HCT116 (cell line): ENCODE data around the gene VAV2.

Experiments used
- EGR1 ChIP-seq: IDR thresholded peaks from 2 replicates; pipeline ENCODE4 v1.6.1; 2012; ENCODE audit warnings: low read depth
- POLR2A ChIP-seq: IDR thresholded peaks from 2 replicates; pipeline ENCODE4 v1.7.0; 2011; ENCODE audit warnings: borderline replicate concordance; ENCODE audit not compliant: insufficient read depth, insufficient read length; ENCODE audit errors: extremely low read depth
- POLR2AphosphoS5 ChIP-seq: IDR thresholded peaks from 2 replicates; pipeline ENCODE4 v1.6.1; 2011; ENCODE audit warnings: mild to moderate bottlenecking, low read depth, low read length, moderate library complexity
- SP1 ChIP-seq: IDR thresholded peaks from 2 replicates; pipeline ENCODE4 v1.6.1; 2012; ENCODE audit warnings: low read depth
- ZNF274 ChIP-seq: fragments of 200-500 bp; sonication (Bioruptor generic); IDR thresholded peaks from 2 replicates; pipeline ENCODE4 v1.6.1; 2014; ENCODE audit warnings: mild to moderate bottlenecking, low read depth, low read length, inconsistent platforms
- TF ChIP-seq, protein P1 (sequence below), 3 experiments: fragments of 200-600 bp in 1 of 3; sonication (generic) in 1 of 3; IDR thresholded peaks in 2 of 3; conservative IDR thresholded peaks in 1 of 3; 2 replicates each; pipeline ENCODE4 v1.5.1; 2012 to 2017; ENCODE audit warnings: low read depth in 2 of 3, low read length in 2 of 3, antibody characterized with exemption in 1 of 3, borderline replicate concordance in 1 of 3, control low read depth in 1 of 3, mild to moderate bottlenecking in 1 of 3, mixed read lengths in 1 of 3, mixed run types in 1 of 3, moderate library complexity in 1 of 3; ENCODE audit not compliant: insufficient read depth in 1 of 3

DNA sequence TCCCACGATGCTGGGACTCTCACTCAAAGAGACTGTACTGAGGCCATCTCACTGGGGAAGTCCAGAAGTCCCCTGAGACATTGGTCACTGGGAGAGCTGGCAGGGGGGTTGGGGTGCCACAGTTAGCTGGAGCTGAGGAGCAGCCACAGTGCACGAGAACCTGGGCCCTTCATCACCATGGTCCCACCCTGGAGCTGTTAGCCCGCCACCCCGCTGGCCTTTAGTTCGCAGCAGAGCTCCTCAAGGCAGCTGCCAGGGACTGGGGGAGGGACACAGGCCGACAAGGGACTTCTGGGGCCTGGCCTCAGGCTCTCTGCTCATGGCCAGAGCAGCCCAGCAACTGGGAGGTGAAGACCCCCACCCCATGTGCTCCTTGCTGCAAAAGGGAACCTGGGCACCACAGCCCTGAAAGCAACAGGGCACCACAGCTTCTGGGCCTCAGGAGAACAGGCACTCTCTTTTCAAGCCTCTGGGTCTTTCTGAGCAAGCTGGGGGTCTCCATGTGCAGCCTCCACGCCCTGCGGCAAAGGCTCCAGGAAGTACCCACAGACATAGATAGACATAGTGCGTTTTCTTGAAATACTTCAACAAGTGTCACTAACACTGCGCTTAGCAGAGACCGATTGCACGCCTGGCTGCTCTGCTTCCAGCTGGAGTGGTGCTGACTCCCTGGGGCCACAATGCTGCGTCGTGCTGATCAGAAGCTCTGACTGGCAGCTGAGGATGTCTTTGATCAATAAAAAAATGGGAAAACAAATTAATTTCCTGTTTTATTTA is 46.0 kb downstream of the VAV2 start:
- TF ChIP-seq, protein P1, sequence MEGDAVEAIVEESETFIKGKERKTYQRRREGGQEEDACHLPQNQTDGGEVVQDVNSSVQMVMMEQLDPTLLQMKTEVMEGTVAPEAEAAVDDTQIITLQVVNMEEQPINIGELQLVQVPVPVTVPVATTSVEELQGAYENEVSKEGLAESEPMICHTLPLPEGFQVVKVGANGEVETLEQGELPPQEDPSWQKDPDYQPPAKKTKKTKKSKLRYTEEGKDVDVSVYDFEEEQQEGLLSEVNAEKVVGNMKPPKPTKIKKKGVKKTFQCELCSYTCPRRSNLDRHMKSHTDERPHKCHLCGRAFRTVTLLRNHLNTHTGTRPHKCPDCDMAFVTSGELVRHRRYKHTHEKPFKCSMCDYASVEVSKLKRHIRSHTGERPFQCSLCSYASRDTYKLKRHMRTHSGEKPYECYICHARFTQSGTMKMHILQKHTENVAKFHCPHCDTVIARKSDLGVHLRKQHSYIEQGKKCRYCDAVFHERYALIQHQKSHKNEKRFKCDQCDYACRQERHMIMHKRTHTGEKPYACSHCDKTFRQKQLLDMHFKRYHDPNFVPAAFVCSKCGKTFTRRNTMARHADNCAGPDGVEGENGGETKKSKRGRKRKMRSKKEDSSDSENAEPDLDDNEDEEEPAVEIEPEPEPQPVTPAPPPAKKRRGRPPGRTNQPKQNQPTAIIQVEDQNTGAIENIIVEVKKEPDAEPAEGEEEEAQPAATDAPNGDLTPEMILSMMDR (IDR thresholded peaks at IDR 0.05 in 2 of 3, conservative IDR thresholded peaks at IDR 0.05 in 1 of 3; ENCODE audit: borderline replicate concordance in 1 of 3, insufficient read depth in 1 of 3, low read depth in 2 of 3, low read length in 2 of 3) = no peak
- no peak for TF ChIP-seq SP1
- no peak for TF ChIP-seq EGR1
- TF ChIP-seq POLR2AphosphoS5 = no peak
- TF ChIP-seq POLR2A = no peak
- TF ChIP-seq ZNF274 = no peak
